Endothelial cell of hepatic sinusoid (primary cell): Measurements from ENCODE around the gene MAPK11.

Experiments used
- in situ Hi-C: cut with HindIII; loops from 2 replicates; pipeline ENCODE4 v1.10.0; 2017; ENCODE audit warnings: low sequenced_read_pairs

The MAPK11 gene

GRCh38 chr22:50269970-50270665, at the start of gene MAPK11:
Gene MAPK11 (minus strand): TSS chr22:50270380. CDS start chr22:50270292, 88 bp downstream.
- in situ Hi-C loops: no loop called here

- in situ Hi-C loops: no loop called here
These were observed 49.3 kb upstream of the MAPK11 start for GRCh38 chr22:50319503-50319951.

GRCh38 chr22:50318698-50319411, 48.7 kb upstream of the MAPK11 start:
- in situ Hi-C loops: no loop called here

GRCh38 chr22:50318356-50318697, 48.1 kb upstream of the MAPK11 start:
- in situ Hi-C loops: no loop called here

GRCh38 chr22:50317674-50318073, 47.5 kb upstream of the MAPK11 start:
- in situ Hi-C loops: no loop called here

GRCh38 chr22:50317178-50317577, 47.0 kb upstream of the MAPK11 start:
- in situ Hi-C loops: no loop called here

- in situ Hi-C loops: no loop called here
These were observed 46.2 kb upstream of the MAPK11 start for GRCh38 chr22:50316114-50317065.

GRCh38 chr22:50315289-50316113, 45.3 kb upstream of the MAPK11 start:
- in situ Hi-C loops: no loop called here

- in situ Hi-C loops: no loop called here
These were observed 44.5 kb upstream of the MAPK11 start for GRCh38 chr22:50314455-50315288.

GRCh38 chr22:50314081-50314454, 43.9 kb upstream of the MAPK11 start:
- in situ Hi-C loops: no loop called here

- in situ Hi-C loops: no loop called here
These were observed 43.4 kb upstream of the MAPK11 start for GRCh38 chr22:50313600-50313999.

GRCh38 chr22:50313021-50313420, 42.8 kb upstream of the MAPK11 start:
- in situ Hi-C loops: no loop called here

GRCh38 chr22:50312371-50312770, 42.2 kb upstream of the MAPK11 start:
- in situ Hi-C loops: no loop called here

- in situ Hi-C loops: no loop called here
These were observed 41.6 kb upstream of the MAPK11 start for GRCh38 chr22:50311606-50312351.

GRCh38 chr22:50310949-50311444, 40.8 kb upstream of the MAPK11 start:
- in situ Hi-C loops: no loop called here

- in situ Hi-C loops: no loop called here
These were observed 40.0 kb upstream of the MAPK11 start for GRCh38 chr22:50310031-50310722.

- in situ Hi-C loops: no loop called here
These were observed 39.4 kb upstream of the MAPK11 start for GRCh38 chr22:50309601-50309991.

- in situ Hi-C loops: no loop called here
These were observed 38.9 kb upstream of the MAPK11 start for GRCh38 chr22:50308986-50309600.
